HL-60 (cell line): ENCODE results near the gene SPACA4.

Experiments used
- DNase-seq, 2 experiments: peaks; one replicate each; pipeline ENCODE4 v3.0.0-alpha.2; 2010 to 2020; ENCODE audit warnings: low read depth in 1 of 2, low spot score in 1 of 2
- H3K27ac ChIP-seq: fragments of 250-450 bp; sonication (Bioruptor Pico); replicated peaks from 2 replicates; pipeline ENCODE4 v1.5.1; 2020; ENCODE audit warnings: mild to moderate bottlenecking, moderate library complexity
- H3K27me3 ChIP-seq: fragments of 250-450 bp; sonication (Bioruptor Pico); 2 replicates; pipeline ENCODE4 v1.5.1; 2021; ENCODE audit warnings: mild to moderate bottlenecking, moderate library complexity; ENCODE audit not compliant: insufficient read depth, poor library complexity, severe bottlenecking
- H3K4me3 ChIP-seq: replicated peaks from 2 replicates; pipeline ENCODE4 v1.5.1; 2011; ENCODE audit warnings: mild to moderate bottlenecking, control low read depth, low read length; ENCODE audit not compliant: insufficient read depth
- GABPA ChIP-seq: IDR thresholded peaks from 2 replicates; pipeline ENCODE4 v1.6.1; 2012; ENCODE audit warnings: low read depth
- POLR2AphosphoS5 ChIP-seq: IDR thresholded peaks from 2 replicates; pipeline ENCODE4 v1.6.1; 2012; ENCODE audit warnings: low read depth
- SPI1 ChIP-seq: IDR thresholded peaks from 2 replicates; pipeline ENCODE4 v1.6.1; 2012; ENCODE audit warnings: low read depth, mild to moderate bottlenecking, borderline replicate concordance
- TF ChIP-seq, protein P1 (sequence below): IDR thresholded peaks from 2 replicates; pipeline ENCODE4 v1.6.1; 2012; ENCODE audit warnings: low read depth; ENCODE audit not compliant: insufficient replicate concordance
- TF ChIP-seq, protein P2 (sequence below): IDR thresholded peaks from one replicate; pipeline ENCODE4 v1.5.1; 2011; ENCODE audit warnings: low read length, control low read depth, inconsistent platforms; ENCODE audit not compliant: insufficient read depth

The SPACA4 gene

DNA sequence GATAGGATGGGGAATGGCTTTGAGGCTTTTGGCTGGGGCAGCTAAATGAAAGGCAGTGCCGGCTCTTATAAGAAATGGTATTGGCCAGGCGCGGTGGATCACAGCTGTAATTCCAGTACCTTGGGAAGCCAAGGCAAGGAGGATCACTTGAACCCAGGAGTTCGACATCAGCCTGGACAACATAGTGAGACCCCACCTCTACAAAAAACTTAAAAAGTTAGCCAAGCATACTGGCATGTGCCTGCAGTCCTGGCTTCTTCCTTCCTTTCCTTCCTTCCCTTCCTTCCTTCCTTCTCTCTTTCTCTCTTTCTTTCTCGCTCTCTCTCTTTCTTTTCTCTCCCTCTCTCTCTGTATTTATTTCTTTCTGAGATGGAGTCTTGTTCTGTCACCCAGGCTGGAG lies 36.3 kb downstream of the SPACA4 start:
- no peak for TF ChIP-seq GABPA
- TF ChIP-seq POLR2AphosphoS5, result no peak
- no peak for TF ChIP-seq SPI1
- TF ChIP-seq, protein P1, sequence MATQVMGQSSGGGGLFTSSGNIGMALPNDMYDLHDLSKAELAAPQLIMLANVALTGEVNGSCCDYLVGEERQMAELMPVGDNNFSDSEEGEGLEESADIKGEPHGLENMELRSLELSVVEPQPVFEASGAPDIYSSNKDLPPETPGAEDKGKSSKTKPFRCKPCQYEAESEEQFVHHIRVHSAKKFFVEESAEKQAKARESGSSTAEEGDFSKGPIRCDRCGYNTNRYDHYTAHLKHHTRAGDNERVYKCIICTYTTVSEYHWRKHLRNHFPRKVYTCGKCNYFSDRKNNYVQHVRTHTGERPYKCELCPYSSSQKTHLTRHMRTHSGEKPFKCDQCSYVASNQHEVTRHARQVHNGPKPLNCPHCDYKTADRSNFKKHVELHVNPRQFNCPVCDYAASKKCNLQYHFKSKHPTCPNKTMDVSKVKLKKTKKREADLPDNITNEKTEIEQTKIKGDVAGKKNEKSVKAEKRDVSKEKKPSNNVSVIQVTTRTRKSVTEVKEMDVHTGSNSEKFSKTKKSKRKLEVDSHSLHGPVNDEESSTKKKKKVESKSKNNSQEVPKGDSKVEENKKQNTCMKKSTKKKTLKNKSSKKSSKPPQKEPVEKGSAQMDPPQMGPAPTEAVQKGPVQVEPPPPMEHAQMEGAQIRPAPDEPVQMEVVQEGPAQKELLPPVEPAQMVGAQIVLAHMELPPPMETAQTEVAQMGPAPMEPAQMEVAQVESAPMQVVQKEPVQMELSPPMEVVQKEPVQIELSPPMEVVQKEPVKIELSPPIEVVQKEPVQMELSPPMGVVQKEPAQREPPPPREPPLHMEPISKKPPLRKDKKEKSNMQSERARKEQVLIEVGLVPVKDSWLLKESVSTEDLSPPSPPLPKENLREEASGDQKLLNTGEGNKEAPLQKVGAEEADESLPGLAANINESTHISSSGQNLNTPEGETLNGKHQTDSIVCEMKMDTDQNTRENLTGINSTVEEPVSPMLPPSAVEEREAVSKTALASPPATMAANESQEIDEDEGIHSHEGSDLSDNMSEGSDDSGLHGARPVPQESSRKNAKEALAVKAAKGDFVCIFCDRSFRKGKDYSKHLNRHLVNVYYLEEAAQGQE, result no peak
- TF ChIP-seq, protein P2, sequence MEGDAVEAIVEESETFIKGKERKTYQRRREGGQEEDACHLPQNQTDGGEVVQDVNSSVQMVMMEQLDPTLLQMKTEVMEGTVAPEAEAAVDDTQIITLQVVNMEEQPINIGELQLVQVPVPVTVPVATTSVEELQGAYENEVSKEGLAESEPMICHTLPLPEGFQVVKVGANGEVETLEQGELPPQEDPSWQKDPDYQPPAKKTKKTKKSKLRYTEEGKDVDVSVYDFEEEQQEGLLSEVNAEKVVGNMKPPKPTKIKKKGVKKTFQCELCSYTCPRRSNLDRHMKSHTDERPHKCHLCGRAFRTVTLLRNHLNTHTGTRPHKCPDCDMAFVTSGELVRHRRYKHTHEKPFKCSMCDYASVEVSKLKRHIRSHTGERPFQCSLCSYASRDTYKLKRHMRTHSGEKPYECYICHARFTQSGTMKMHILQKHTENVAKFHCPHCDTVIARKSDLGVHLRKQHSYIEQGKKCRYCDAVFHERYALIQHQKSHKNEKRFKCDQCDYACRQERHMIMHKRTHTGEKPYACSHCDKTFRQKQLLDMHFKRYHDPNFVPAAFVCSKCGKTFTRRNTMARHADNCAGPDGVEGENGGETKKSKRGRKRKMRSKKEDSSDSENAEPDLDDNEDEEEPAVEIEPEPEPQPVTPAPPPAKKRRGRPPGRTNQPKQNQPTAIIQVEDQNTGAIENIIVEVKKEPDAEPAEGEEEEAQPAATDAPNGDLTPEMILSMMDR, result no peak
- Histone ChIP-seq H3K27ac (no peak overlapping the region), H3K27me3 (no peaks in the 10 kb centered on the region), H3K4me3 (no peak overlapping the region)
- DNase-seq, result no peak

DNA sequence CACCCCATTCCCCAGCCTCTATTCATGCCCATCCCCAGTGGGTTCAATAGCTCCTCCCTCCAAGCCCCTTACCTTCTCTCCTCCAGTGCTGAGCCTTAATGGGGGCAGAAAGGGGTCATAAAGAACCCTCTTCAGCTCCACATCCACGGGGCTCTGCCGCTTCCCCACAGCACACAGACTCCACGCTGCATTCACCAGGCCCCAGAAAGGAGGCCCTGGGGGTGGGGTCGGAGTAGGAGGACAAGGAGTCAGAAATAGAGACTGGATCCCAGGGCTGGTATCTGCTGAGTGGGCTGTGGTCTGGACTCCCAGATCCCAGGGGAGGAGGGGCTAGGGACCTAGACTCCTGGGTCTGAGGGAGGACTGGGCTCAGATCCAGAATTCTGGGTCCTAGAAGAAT lies 37.8 kb downstream of the SPACA4 start:
- Histone ChIP-seq H3K4me3 (no peak overlapping the region), H3K27ac (no peak overlapping the region), H3K27me3 (no peaks in the 10 kb centered on the region)
- no peak for DNase-seq
- TF ChIP-seq GABPA (no peak), POLR2AphosphoS5 (no peak)
- TF ChIP-seq, protein P2, result no peak
- TF ChIP-seq, protein P1, result no peak

DNA sequence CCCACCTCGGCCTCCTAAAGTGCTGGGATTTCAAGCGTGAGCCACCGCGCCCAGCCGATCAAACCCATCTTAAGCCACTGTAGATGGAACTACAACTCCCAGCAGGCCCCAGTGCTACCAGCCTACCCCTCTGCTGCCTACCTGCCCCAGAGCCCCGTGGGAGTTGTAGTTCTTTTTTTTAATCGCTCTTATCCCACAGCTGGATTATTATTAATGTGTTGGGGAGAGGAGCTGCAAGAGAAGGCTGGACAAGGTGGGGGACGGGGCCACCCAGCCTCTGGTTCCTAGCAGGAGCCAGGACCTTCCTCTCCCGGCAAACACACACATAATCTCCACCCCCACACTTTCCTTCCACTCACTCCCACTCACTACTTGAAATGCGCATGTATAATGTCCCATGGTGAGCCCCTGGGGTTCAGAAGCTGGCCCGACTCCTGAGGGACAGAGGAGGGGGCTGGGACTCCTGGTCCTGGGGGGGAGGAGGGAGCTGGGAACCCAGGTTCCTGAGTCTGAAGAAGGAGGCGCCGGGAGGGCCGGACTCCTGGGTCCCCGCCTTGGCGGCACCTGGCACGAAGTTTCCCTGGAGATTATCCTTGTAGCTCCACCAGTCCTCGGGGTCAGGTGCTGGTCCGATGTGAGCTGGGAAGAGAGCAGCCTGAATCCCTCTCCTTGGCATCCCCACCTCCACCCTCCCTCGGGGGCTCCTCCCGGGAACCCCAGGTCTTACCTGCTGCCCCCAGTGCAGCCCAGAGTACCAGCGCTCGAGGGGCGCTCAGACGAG lies 38.5 kb downstream of the SPACA4 start:
- H3K27me3 ChIP-seq, result no peaks in the 10 kb centered on the region
- H3K27ac ChIP-seq, result no peak overlapping the region
- TF ChIP-seq, protein P2, result no peak
- TF ChIP-seq SPI1 (no peak), POLR2AphosphoS5 (no peak), GABPA (no peak)
- TF ChIP-seq, protein P1, result no peak
- DNase-seq, result peak in 1 of 2 experiments; percentile 72
- H3K4me3 ChIP-seq, result no peak overlapping the region
